T47D (cell line): ENCODE data around the gene THNSL1.
"Not testable (repeated sequence)": the region's sequence is repeated elsewhere in the genome, so short reads cannot be mapped to it uniquely, and the experiment has no call there.

Source experiments
- DNase-seq, 2 experiments: peaks; one replicate each; pipeline versions ENCODE4 v3.0.0 to v3.0.0-alpha.2; 2011 to 2012; ENCODE audit warnings: low read depth in 1 of 2, low spot score in 1 of 2
- JUND ChIP-seq: IDR thresholded peaks from 2 replicates; pipeline ENCODE4 v1.6.1; 2012; ENCODE audit warnings: low read depth
- in situ Hi-C: cut with HindIII; loops from 2 replicates; pipeline ENCODE4 v1.10.0; 2016; ENCODE audit warnings: low sequenced_read_pairs, low pct_unique_long_range_greater_than_20kb

The THNSL1 gene

GRCh38 chr10:25016376-25017153 is at the start of gene THNSL1:
Gene THNSL1, plus strand, starts transcription at chr10:25016612. Its CDS starts 6,612 bp downstream, at chr10:25023224.
- no peak for TF ChIP-seq JUND
- in situ Hi-C loops = no loop called here

GRCh38 chr10:24966962-24967481 is 49.4 kb upstream of the THNSL1 start:
- in situ Hi-C loops = no loop called here
- no peak for DNase-seq
- TF ChIP-seq JUND = no peak

More at GRCh38 chr10:25016376-25017153, at the start of gene THNSL1:
- peak; percentile 85 to 98 for DNase-seq

- in situ Hi-C loops = no loop called here
- DNase-seq = no peak
- no peak for TF ChIP-seq JUND
Measured at GRCh38 chr10:24968349-24968748, 48.1 kb upstream of the THNSL1 start.

GRCh38 chr10:24968951-24969350 is 47.5 kb upstream of the THNSL1 start:
- DNase-seq, in situ Hi-C loops: not testable (repeated sequence)

- TF ChIP-seq JUND = no peak
- in situ Hi-C loops = no loop called here
- no peak for DNase-seq
Measured at GRCh38 chr10:24969841-24970281, 46.6 kb upstream of the THNSL1 start.

- TF ChIP-seq JUND = no peak
- DNase-seq = no peak
- in situ Hi-C loops = no loop called here
Measured at GRCh38 chr10:24971374-24971773, 45.0 kb upstream of the THNSL1 start.

GRCh38 chr10:24973163-24973562 is 43.2 kb upstream of the THNSL1 start:
- DNase-seq = no peak
- no peak for TF ChIP-seq JUND
- in situ Hi-C loops = no loop called here

- DNase-seq = no peak
- in situ Hi-C loops = no loop called here
- no peak for TF ChIP-seq JUND
Measured at GRCh38 chr10:24974976-24975375, 41.4 kb upstream of the THNSL1 start.

GRCh38 chr10:24979685-24980084 is 36.7 kb upstream of the THNSL1 start:
- no peak for TF ChIP-seq JUND
- DNase-seq = no peak
- in situ Hi-C loops = no loop called here

- TF ChIP-seq JUND = no peak
- in situ Hi-C loops = no loop called here
- no peak for DNase-seq
Measured at GRCh38 chr10:24981161-24981710, 35.2 kb upstream of the THNSL1 start.

GRCh38 chr10:24982319-24983112 is 33.9 kb upstream of the THNSL1 start:
- in situ Hi-C loops = no loop called here
- no peak for TF ChIP-seq JUND
- DNase-seq = no peak

- no peak for DNase-seq
- TF ChIP-seq JUND = no peak
- in situ Hi-C loops = no loop called here
Measured at GRCh38 chr10:24983130-24983529, 33.3 kb upstream of the THNSL1 start.

GRCh38 chr10:24983946-24984345 is 32.5 kb upstream of the THNSL1 start:
- in situ Hi-C loops = no loop called here
- DNase-seq = no peak
- no peak for TF ChIP-seq JUND
